ENCODE results near the gene ZIM2.

ZIM2 gene

DNA sequence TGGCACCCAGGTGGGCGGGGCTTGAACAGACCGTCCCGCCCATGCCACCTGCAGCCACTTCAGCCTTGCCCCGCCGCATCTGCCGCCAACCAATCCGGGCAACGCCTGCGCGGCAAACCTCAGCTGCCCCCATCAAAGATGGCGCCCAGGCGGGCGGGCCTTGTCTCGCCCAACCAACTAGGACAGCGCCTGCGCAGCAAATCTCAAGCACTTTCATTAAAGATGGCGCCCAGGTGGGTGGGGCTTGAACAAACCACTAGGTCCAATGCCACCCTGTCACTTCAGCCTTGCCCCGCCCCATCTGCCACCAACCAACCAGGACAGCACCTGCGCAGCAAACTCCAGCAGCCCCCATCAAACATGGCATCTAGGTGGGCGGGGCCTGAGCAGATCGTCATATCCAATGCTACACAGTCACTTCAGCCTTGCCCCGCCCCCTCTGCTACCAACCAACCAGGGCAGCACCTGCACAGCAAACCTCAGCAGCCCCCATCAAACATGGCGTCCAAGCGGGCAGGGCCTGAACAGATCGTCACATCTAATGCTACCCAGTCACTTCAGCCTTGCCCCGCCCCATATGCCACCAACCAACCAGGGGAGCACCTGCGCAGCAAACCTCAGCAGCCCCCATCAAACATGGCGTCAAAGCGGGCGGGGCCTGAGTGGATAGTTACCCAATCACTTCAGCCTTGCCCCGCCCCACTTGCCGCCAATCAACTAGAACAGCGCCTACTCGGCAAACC, 1.4 kb downstream of the ZIM2 start:
- DNase-seq (ENCODE audit: low spot score), result peak; percentile 98

DNA sequence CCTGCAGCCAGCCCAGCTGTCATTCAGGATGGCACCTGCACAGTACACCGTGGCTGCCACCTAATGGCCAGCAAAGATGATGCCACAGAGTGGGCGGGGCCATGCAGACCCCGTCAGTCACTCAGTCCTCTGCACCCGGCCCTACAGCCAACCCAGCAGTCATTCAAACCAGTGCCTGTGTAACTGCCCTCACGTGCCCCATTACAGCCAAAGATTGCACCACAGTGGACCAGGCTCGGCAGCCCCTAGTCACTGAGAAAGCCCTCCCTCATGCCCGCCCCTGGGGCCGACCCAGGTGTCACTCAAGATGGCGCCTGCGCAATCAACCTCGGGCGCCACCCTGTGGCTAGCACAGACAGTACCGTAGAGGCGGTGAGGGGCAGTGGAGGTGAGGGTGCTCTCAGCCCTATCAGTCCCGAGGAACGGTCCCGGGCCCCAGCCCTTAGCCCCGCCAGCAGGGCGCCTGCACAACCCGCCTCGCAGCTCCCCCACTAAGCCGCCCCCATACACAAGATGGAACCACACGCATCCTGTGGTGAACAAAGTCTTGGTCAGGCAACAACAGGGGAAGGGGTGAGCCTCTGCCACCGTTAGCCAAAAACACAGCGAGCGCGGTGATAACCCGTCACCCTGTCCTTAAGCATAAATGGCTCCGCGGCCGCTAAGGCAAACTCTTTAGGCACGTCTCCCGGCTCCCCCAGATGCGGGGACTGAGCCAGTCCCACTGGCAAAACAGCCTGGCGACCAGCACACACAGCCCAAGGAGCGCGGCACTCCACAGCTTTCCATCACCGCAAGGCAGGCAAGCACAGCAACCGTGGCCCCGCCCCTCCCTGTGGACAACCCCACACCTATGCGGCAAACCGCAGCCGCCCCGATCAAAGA, 2.3 kb downstream of the ZIM2 start:
- DNase-seq (ENCODE audit: low spot score), result peak; percentile 85

DNA sequence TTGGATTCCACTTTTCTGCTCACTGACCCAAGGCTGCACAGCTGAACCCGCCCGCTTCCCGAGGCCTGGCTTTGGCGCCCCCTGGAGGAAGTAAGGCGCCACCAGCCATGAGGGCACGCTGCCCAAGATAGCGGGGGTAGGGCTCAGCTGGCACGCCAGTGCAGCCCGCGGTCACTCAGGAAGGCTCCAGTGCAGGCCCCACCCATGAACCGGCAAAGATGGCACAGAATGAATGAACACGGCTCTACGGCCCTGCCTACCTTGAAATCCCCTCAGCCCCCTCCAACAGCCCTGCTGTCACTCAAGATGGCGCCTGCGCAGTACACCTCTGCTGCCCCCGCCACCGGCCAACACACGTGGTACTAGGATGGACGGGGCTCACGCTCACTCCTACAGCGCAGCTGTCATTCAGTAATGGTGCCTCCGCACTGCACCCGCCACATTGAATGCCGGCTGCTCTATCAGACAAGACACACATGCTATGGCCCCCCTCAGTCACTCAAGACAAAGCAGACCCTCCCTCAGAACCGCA, 3.0 kb downstream of the ZIM2 start:
- peak; percentile 83 for DNase-seq (ENCODE audit: low spot score)

DNA sequence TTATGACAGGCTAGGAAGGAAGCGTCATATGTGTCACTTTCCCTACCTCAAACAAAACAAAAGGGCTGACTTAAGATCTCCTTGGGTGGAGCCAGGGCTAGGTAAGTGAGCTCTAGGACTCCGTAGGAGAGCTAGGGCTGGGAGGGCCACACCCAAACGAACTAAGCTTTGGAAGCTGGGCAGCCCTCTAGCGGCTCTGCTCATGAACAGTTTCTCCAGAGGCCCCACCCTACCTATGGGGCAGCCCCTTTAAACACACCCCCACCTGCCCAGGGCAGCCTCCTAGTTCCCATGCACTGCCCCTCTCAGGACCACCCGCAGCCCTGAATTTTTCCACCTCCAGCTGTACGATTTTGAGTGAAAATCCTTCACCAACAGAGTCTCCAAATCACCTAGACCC, 3.5 kb downstream of the ZIM2 start:
- DNase-seq (ENCODE audit: low spot score), result no peak

DNA sequence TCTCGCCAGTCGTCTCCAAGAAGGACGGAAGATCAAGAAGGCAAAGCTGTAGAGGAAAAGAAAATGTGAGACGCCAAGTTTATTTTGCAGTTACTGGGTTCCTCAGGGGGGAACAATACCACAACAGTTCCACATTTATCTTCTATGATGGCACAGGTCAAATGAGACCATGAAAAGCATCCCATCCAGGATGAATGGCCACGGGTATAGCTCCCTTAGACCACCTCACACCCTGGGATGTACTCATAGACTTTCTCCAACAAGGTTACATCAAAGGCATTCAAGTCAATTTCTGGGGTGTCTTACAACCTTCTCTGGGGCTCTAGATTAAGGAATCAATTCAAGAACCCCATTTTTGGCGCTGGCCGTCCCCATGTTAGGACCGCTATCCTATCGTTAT, 4.5 kb downstream of the ZIM2 start:
- no peak for DNase-seq (ENCODE audit: low spot score)

DNA sequence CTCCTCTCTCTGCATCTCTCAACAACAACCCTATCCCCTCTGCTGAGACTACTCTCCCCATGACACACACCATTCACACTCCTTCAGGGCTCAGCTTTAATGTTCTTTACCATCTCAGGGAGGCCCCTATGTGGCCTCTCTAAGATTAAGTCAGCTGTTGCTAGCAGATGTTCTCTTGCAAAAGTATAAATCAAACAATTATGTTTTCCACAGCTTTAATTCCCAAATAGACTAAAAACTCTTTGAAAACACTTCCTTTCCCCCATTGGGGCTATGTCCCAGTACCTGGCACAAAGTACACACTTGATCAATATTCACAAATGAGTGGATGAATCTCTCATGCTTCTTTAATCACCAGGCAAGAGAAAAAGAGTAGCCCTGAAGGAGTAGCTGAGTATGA, 5.1 kb downstream of the ZIM2 start:
- no peak for DNase-seq (ENCODE audit: low spot score)

DNA sequence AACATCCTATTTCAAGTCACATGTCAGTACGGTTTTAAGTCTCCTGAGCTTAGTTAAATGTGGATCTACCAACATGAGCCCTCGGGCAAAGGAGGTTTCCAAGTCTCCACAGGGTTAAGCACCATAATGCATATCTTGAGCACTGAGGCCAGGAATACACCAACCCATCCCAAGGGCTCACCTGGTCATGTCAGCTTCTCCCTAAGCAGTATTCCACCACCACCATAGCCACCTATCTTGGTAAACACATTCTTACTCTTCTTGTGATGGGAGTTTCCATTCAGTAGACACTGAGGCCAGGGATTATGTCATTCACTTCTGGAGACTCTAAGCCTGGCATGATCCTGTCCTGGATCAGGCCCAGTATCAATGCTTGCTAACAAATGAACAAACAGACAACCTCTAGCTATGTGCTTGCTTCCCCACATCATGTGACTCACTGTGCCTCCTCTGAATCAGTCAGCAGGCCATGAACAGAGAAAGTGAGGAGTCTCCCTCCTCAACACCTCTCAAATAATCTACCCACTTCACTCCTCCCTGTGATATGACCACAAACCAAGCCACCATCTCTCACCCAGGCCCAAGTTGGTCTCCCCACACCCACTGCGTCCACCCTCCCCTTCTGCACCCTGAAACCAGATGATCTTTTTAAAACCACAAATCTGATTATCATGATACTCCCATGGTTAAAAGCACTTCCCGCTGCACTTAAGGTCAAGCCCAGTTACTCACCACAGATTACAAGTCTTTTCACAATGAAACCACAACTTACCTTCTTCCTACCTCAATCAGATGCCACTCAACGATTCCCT, 5.8 kb downstream of the ZIM2 start:
- DNase-seq (ENCODE audit: low spot score), result no peak

DNA sequence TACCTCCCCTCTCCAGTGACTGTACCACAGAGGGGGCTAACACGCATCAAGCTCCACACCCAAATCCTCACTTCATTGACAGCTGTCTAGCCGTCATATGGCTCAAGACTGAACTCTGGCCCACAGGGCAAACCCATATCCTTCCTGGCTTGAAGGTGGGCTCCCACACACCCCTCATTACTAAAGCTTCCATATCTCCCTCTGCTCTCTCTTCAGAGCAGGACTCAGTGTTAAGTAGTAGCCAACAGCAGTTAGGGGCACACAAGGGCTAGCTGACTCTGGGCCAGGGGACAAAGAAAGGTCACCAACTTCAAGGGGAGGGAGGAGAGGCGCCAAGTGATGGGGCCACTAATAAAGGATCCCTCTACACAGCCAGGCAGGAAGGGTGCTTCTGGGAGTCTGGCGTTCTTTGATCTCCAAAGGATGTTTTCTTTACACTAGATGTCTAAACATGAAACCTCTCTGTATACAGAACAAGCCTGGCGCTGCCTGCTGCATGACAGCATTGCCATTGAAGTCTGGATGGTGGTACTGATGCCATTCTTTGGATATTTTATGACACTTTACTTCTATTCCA, 8.1 kb downstream of the ZIM2 start:
- no peak for DNase-seq (ENCODE audit: low spot score)

DNA sequence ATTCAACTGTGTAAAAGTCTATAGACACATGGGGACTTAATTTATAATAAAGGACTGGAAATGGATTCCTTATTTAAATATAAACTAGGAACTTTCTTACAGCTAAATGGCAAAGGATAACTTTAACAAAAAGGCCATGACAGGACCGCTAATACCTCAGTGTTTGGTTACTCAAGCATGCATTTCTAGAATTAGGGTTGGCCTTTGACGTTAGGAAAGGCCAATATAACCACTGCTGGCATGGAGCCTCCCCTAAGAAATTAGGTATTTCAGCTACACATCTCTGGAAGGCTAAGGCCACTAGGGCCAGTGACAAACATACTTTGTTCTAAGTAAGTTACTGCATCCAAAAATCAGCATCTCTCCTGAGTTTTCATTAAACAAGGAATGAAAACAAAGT, 9.3 kb downstream of the ZIM2 start:
- no peak for DNase-seq (ENCODE audit: low spot score)

DNA sequence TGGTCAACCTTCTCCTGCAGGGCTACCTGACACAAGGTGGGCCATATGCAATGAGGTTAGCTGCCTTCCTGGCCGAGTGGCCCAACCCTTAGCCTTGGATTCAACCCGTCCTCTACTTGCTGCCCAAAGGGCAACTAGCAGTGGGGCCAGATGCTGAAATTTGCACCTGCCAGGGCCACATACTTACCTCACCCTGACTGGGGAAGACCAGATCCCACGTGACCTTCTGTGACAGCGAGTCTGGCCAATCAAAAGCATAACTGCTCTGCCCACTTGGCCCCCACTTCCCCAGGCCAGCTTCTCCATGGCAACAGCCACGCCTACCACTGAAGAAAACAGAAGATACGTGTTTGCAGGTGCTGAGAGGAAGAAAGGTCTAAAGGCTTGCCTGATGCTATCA, 10.9 kb downstream of the ZIM2 start:
- DNase-seq (ENCODE audit: low spot score), result no peak

DNA sequence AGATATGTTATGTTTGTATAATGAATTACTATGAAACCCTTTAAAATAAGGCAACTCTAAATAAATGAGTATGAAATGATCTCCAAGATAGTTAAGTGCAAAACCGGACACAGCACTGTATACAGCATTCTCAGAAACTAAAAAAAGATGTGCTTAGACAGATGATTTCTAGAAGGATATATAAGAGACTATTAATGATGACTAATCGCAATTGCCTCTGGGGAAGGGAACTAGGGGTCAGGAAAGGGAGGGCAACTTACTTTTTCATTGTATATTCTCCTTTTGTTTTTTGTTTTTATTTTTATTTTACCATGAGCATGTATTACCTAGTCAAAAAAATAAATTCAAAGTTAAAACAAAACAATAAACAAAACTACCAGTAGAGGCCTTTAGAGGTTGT, 12.8 kb downstream of the ZIM2 start:
- DNase-seq (ENCODE audit: low spot score), result no peak

DNA sequence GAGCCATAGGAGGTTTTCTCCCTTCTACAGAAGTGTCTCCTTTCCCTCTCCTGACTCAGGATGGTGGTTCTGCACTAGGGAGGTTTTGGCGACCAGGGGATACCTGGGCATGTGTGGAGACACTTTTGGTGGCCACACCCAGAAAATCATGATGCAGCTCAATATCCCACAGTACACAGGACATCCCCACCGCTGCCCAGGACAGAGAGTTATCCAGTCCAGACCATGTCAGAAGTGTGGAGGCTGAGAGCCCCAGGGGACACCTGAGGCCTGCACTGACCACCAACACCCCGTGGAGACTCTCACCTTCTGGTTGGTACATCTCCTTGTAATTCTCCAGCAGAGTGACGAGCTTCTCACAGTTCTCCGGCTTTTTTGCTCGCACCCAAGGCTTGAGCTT, 16.6 kb downstream of the ZIM2 start:
- no peak for DNase-seq (ENCODE audit: low spot score)

DNA sequence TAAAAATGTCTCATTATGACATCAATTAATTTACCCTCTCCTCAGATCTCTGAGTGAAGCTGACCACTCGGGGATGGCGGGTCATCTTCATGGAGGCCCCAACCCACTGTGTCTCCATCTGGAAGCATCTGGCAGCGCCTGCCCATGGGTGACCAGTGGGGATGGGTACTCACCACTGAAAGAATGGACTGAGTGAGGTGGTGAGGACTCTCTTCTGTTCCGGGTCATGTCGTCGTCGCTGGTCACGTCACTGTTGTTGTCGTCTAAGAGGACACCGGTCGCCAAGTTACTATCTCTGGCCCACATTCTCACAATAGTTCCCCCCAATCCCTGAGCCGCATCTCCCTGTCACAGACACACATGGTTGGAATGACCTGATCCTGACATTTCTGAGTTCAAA, 17.1 kb downstream of the ZIM2 start:
- DNase-seq (ENCODE audit: low spot score), result no peak

DNA sequence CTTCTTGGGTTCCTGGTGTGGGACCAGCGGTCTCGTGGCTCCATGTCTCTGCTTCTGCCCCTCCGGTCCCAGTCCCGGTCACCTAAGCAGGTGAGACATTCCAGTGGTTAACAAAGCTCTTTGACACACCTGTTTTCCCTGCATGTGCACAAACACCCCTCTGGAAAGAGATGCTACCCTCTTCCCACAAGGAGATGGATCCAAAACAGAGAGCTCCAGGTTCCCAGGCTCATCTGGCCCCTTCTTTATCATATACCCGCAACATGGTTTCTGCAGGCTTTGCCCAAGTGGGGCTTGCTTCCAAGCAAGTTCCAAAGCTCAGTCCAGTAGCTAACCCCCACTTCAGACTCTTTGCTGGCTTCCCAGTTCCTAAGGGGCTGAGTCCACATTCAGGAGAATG, 17.8 kb downstream of the ZIM2 start:
- DNase-seq (ENCODE audit: low spot score), result no peak

DNA sequence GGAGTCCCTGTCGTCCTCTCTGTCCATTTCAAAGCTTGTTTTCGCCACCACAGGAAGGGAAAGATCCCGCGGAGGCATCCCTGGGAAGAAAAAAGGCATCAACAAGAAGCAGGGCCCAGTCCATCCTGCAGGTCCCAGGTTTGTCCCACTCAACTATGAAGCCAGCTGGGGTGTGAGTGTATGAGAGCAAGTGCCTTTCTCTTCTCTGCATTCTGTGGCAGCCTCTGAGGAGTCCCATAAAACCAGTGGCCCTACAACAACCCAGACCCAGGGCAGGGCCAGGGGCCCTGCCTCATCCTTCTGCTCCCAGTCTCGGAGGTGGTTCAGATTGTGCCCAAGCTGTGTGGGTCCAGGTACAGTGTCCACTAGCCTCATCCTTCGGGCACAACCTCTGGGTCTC, 18.9 kb downstream of the ZIM2 start:
- no peak for DNase-seq (ENCODE audit: low spot score)

DNA sequence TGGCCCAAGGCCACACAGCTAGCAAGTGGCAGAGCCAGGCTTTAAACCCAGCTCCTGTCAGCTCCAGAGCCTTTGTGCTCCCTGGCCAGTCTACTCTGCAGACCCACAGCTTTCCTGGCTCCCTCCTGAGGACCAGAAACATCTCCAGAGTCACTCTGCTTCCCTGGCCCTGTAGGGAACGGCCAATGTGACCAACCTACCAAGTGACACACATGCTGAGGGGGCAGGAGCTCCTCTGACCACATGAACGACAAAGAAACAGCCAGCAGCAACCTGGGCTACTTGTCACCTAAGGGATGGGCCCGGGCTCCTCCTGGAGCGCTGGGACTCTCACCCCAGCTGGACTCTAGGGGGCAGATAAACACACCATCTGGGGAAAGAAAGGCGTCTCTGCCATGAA, 19.3 kb downstream of the ZIM2 start:
- no peak for DNase-seq (ENCODE audit: low spot score)

DNA sequence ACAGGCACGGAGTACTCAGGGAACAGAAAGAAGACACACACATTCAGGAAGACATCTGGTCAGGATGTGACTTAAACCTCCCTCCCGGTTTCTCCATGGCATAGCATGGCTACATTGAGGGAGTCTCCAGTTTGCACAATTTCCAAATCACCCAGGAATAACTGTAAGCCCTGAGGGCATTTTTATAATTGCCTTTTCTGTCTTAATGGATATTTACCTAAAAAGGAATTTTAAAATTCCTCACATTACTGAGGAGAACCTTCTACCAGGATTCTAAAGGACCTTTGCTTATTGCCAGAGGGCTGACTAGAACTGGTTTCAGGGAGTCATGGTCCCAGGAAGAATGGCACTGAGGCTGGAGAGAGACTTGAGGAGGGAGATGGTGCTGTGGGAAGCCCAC, 21.4 kb downstream of the ZIM2 start:
- no peak for DNase-seq (ENCODE audit: low spot score)

DNA sequence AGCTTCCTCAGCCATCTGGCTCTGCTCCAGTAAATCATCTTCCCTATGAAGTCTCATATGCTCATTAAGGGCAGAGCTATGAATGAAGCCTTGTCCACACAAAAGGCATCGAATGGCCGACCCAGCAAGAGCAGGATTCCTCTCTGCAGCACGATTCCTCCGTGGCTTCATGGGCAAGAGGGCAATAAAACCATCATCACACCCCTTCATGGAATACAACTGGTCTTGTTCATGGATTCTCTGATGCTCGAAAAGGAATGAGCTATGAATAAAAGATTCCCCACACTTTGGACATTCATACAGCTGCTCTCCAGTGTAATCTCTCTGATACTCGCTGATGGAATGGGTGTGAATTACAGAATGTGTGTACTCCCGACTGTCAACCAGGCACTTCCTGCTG, 25.9 kb downstream of the ZIM2 start:
- no peak for DNase-seq (ENCODE audit: low spot score)

DNA sequence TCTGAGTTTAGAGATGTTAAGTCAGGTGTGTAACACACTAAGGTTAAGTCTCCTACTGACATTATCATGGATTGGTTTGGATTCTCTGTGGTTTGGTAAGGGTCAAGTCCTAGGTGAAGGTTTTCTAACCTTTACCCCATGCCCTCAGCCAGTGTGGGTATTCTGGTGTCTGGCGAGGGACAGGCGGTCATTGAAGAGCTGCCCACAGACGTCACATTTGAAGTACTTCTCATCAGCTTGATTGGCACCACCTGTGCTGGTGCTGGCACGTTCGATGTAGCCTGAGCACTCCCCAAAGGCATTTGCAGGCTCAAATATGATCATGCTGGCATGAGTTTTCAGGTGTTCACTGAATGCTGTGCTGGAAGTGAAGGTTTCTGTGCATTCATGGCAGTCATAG, 27.0 kb downstream of the ZIM2 start:
- no peak for DNase-seq (ENCODE audit: low spot score)

DNA sequence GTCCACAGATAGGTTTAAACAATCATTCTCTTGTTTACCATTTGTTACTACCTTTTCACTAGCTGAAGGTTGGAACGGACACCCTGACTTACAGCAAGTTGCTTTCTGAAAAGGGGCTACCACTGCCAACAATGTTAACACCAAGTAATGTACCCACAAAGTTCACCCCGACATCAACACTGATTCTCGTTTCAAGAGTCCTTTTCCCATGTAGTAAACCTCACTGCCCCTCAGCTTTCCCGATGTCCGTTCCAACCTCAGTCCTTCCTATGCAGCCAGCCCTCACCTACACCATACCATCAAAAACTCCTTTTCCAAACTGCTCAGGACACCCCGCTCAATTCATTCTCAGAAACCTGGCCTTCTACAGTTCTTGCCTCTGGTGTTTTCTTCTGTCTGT, 29.0 kb downstream of the ZIM2 start:
- no peak for DNase-seq (ENCODE audit: low spot score)

DNA sequence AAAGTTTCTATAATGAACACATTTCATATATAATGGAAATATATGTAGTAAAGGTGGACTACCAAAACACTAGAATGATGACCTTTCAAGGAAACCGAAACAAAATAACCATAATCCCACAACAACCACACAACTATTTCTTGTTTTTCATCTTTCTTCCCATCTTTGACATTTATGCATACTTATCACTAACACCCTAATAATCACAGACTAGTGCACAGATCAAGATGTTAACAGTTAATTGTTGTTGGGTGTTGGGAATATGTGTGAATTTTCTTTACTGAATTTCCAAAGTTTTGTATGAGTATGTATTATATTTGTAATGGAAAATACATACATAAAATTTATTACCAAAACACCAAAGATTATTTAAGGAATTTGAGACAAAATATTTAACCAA, 30.3 kb downstream of the ZIM2 start:
- no peak for DNase-seq (ENCODE audit: low spot score)

DNA sequence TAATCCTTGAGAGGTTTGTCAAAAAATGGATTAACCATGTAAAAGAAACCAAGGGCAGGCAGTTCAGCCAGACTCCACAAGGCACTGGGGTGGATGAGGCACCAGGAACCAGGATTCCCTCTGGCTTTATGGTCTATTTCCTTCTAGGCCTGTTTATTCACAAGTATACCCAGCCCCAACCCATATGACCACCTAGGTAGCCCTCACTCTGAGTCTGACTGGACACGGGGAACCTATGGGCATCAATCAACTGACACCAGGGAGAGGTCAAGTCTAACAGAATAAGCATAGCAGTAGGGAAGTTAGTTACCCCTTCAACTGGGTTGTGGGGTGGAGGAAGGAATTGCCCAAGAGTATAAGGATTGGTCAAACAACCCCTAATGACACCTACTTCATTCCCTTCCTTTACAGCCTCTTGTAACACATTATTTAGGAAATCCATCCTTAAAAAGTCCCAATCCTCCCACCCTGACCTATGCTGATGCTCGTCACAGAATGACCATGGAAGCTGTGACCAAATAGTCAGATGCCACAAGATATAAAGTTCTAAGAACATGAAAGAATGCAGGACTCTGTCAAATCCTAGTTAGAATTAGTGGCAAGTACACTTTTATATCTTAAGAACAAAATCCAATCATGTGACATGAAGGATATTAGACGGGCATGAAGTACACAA, 31.7 kb downstream of the ZIM2 start:
- no peak for DNase-seq (ENCODE audit: low spot score)
